ENCODE measurements around the gene ZFP36L1.
A peak's percentile ranks its signal among the peaks of the same experiment; 100 is the strongest.

Gene ZFP36L1, protein sequence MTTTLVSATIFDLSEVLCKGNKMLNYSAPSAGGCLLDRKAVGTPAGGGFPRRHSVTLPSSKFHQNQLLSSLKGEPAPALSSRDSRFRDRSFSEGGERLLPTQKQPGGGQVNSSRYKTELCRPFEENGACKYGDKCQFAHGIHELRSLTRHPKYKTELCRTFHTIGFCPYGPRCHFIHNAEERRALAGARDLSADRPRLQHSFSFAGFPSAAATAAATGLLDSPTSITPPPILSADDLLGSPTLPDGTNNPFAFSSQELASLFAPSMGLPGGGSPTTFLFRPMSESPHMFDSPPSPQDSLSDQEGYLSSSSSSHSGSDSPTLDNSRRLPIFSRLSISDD

GRCh38 chr14:68792979-68793733 lies at the start of gene ZFP36L1:
TSS of gene ZFP36L1 (minus strand) at chr14:68793067. CDS start at chr14:68792938, 129 bp downstream.
- DNase-seq (peak; percentile 89), ATAC-seq (peak; percentile 16)

DNA sequence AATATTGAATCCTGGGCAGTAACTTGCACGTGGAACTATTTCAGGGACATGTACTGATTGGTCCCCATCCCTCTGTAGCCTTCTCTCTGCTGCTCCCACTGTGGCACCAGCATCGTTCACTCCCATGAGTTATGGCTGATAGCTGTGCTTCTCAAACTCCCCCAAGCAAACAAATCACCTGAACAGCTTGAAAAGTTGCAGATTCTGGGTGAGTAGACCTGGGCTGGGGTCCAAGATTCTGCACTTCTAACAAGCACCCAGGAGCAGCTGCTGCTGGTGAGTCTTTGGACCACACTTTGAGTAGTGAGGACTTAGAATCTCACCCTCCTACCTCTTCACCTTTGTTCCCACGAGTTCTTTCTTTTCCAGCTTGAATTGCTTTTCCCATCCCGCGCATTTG lies 49.4 kb upstream of the ZFP36L1 start:
- DNase-seq = no peak
- ATAC-seq = no peak

- no peak for DNase-seq
- peak; percentile 32 for ATAC-seq
Observed at GRCh38 chr14:68841016-68841809, 48.3 kb upstream of the ZFP36L1 start.

- DNase-seq (no peak), ATAC-seq (peak; percentile 84)
Observed at GRCh38 chr14:68840454-68840853, 47.6 kb upstream of the ZFP36L1 start.

DNA sequence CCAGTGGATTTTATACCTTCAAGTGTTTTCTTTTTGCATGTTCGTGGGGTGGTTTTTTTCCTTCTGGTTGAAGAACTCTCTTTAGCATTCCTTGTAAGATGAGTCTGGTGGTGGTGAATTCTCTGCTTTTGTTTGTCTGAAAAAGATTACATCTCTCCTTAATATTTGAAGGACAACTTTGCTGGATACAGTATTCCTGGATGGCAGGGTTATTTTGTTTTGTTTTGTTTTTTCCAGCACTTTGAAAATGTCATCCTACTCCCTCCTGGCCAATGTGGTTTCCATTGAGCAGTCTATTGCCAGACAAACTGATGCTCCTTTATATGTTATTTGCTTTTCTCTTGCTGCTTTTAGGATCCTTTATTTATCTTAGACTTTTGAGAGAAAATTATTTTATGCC lies 43.2 kb upstream of the ZFP36L1 start:
- DNase-seq = no peak
- ATAC-seq = no peak

GRCh38 chr14:68834816-68835215 lies 41.9 kb upstream of the ZFP36L1 start:
- DNase-seq (no peak), ATAC-seq (no peak)

DNA sequence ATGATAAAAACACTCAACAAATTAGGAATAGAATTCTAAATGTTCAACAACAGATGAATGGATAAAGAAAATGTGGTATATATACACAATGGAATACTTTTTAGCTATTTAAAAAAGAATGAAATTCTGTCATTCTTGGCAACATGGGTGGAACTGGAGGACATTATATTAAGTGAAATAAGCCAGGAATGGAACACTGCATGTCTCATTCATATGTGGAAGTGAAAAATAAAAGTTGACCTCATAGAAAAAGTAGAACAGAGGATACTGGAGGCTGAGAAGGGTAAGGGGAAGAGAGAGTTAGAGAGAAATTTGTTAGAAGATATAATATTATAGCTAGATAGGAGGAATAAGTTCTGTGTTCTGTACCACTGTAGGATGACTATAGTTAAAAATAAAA lies 35.8 kb upstream of the ZFP36L1 start:
- DNase-seq (no peak), ATAC-seq (no peak)

DNA sequence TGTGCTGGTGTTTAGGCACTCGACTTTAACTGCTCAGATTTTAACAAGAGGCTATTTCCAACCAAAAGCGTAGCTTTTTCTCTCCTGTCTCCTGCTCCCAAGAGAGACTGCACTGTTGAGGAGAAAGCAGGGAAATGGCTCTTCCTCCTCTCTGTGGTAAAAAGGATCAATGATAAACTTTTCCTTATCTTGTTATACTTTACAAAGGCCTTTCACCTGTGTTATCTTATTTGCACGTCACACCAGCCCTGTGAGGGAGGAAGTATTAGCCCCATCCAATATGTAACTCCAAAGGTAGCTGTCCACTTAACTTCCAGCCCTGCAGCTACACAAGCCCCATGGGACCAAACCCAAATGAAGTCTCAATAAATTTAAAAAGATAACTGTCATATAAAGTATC lies 32.9 kb upstream of the ZFP36L1 start:
- ATAC-seq = no peak
- DNase-seq = no peak

- ATAC-seq (no peak), DNase-seq (peak; percentile 68)
Observed at GRCh38 chr14:68824517-68825347, 31.9 kb upstream of the ZFP36L1 start.

DNA sequence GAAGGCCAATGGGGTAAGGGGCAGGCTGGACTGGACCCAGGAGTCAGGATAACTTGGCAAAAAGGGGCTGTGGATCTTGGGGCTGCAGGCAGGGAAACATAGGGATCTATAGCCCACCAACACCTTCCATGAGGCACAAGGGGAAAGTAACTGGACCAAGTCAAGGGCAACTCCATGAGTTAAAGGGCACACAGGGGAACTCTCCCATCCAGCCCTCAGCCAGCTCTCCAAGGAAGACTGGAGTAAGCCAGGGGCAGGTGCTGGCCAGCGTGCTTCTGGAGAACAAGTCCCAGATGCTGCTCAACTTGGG lies 31.3 kb upstream of the ZFP36L1 start:
- no peak for DNase-seq

GRCh38 chr14:68823434-68824206 lies 30.8 kb upstream of the ZFP36L1 start:
- DNase-seq (no peak), ATAC-seq (no peak)

More for the DNA sequence above, 31.3 kb upstream of the ZFP36L1 start:
- ATAC-seq = no peak

DNA sequence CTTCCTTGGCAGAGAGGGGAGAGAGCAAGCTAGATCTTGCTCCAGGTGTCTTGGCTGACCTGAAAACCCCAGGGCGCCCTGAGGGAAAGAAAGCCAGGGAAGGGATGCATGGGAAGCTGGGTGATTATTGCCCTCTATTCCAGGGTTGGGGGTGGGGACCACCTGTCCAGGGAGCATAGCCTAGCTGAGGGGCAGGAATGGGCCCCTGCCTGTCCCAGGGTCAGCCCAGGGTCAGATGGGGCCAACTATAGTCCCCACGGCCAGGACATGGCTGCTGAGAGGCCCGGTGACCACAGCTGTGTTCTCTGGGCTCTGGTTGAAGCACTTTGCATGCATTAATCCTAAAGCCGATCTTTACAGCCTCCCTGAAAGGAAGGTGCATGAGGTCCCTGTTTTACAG lies 30.1 kb upstream of the ZFP36L1 start:
- DNase-seq = no peak

DNA sequence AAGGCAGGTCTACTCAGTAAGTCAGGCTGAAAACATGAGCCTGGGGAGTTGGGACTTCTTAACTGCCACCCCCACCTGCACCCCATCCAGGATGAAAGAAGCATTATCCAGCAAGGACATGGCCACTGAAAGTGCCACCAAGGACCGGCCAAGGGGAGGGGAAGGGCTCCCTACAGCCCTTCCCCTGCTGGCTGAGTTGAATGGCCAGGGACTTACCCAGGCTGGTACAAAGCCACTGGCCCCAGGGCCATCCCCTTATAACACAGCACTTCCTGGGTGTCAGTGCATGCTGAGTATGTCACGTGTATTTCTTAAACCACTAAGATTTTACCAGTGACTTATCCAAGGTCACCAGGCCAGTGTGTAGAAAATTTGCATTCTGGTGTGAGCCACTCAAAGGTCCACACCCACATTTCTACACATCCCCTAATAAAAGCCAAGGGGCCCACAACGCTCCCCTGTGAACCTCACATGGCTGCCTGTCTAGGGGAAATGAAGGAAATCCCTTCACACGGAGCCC lies 29.3 kb upstream of the ZFP36L1 start:
- ATAC-seq (peak; percentile 56), DNase-seq (no peak)

More for the DNA sequence above, 30.1 kb upstream of the ZFP36L1 start:
- ATAC-seq = no peak

- no peak for ATAC-seq
- no peak for DNase-seq
Observed at GRCh38 chr14:68820999-68821683, 28.3 kb upstream of the ZFP36L1 start.

- ATAC-seq (no peak), DNase-seq (no peak)
Observed at GRCh38 chr14:68820536-68820935, 27.7 kb upstream of the ZFP36L1 start.

GRCh38 chr14:68820119-68820518 lies 27.3 kb upstream of the ZFP36L1 start:
- DNase-seq (no peak), ATAC-seq (no peak)

GRCh38 chr14:68819260-68819691 lies 26.4 kb upstream of the ZFP36L1 start:
- DNase-seq = peak; percentile 69
- peak; percentile 58 for ATAC-seq

DNA sequence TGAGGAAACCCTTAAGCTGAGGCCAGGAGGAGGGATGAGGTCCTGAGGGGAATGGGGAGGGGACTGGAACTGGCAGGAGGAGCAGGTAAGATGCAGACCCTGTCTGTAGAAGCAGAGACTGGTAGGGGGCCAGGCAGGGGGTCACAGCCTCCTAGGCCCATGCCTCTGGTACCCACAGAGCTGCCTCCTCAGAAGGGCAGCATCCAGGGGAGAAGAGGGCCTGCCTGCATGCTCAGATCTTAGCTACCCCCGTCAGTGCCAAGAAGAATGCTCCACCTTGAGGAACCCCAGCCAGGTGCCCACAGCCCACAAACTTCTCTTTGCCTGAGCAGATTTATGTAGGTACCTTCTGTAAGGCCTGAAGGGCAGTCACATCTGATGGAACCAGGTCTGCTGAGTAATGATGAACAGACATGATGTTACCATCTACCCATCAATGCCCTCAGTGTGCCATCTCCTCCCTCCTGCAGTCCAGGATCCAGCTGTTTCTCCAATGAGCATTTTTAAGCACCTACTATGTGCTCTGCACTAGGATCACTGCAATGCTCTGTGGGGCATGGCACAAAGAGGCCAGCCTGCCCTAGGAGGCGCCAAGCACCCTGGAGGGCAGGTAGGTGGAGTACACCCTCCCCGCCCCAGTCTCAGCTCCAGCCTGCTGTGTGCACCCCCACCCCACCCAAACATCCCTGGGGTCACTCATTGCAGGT lies 24.8 kb upstream of the ZFP36L1 start:
- ATAC-seq (no peak), DNase-seq (no peak)

GRCh38 chr14:68816943-68817430 lies 24.1 kb upstream of the ZFP36L1 start:
- DNase-seq (no peak), ATAC-seq (no peak)
